ENCODE data around the gene ALOX15B. TPM values are rescaled to one million over a fixed set of nuclear protein-coding genes. Genes with fewer than 3 reads are reported as not detected.

The ALOX15B gene
- total and polyA plus RNA-seq, 10 of the 15 experiments (the other 5 are each of a cell fraction or from before 2014, with no cell fraction given) = 0.01 TPM; not detected in 9

DNA sequence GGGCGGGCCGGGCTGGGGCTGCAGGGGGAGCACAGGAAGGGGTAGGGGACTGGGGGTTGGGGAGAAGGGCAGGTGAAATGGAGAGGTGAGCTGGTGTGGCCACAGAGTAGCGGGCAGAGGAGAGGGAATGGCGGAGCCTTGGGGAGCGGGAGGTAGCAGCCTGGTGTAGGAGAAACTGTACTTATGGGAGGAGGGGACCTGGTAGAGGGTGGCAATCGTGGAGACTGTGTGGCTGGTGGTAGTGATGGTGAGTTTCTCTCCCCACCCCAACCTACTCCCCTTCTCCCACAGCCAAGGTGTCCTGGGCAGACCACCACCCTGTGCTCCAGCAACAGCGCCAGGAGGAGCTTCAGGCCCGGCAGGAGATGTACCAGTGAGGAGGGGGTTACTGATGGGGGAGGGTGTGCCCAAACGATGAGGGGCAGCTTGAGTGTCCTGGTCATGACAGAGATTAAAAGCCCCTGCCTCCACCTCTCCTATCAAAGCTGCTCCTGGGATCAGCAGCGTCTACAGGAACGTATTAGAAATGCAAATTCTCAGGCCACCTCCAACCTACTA lies 831 bp downstream of the ALOX15B start:
- no TSS peak for BruUV-seq (replicated peaks)
- 11% methylated on average over 9 of the region's 11 CpGs for WGBS (ENCODE audit: insufficient coverage, insufficient replicate concordance, low lambda C conversion rate, missing lambda C conversion rate)
- Histone ChIP-seq H3K27me3 (replicated peaks in 1 of 2; ENCODE audit: control insufficient read depth in 2 of 2, insufficient read depth in 2 of 2, low read length in 1 of 2) (no peaks in the 10 kb centered on the region; a peak in 2 of 4 replicates), H3K36me3 (ENCODE audit: control insufficient read depth in 2 of 2, insufficient read depth in 2 of 2, low read length in 1 of 2) (no peaks in the 10 kb centered on the region), H3K27ac (ENCODE audit: control insufficient read depth, insufficient read depth) (no peak overlapping the region), H3K4me1 (ENCODE audit: control insufficient read depth, insufficient read depth, low read length) (no peaks in the 10 kb centered on the region), H4K20me1 (ENCODE audit: control insufficient read depth, insufficient read depth) (no peaks in the 10 kb centered on the region), H3K4me2 (ENCODE audit: control insufficient read depth, insufficient read depth) (no peak overlapping the region), H3K79me2 (ENCODE audit: control insufficient read depth, insufficient read depth, low read length) (no peaks in the 10 kb centered on the region), H3K4me3 (no peak overlapping the region), H2AFZ (ENCODE audit: control insufficient read depth, low read depth, low read length) (no peak overlapping the region), H3K9ac (ENCODE audit: control insufficient read depth, insufficient read depth, low read length) (no peak overlapping the region), H3K9me3 (replicated peaks; ENCODE audit: control insufficient read depth, insufficient read depth, low read length) (no peaks in the 10 kb centered on the region)
- in situ Hi-C loops (cut with MboI) (loop anchor here (5.0 kb wide), 1 partner anchor 127 kb away; no protein-coding TSS in a partner anchor), intact Hi-C loops (cut with micrococcal nuclease; ENCODE audit: unreplicated experiment) (loop anchor here (2.0 to 5.0 kb wide), 3 partner anchors 127 to 297 kb away; no protein-coding TSS in a partner anchor)
- SMC1A ChIA-PET (ENCODE audit: uncharacterized antibody, unreplicated experiment) = interaction anchor here (1.3 to 1.5 kb wide), 2 partner anchors 9 to 17 kb away, joined by 3 read pairs; no protein-coding TSS in a partner anchor
- CTCF ChIA-PET = interaction anchor here (1.0 to 6.7 kb wide), 3 partner anchors 22 to 183 kb away, joined by 3 to 77 read pairs (median 39); partner anchors contain the start of gene NAA38
- RAD21 ChIA-PET (ENCODE audit: unreplicated experiment) = interaction anchor here (3.0 kb wide), 1 partner anchor 21 kb away, joined by 15 read pairs; no protein-coding TSS in a partner anchor
- POLR2A ChIA-PET = interaction anchor here (0.6 kb wide), 1 partner anchor 273 kb away, joined by 4 read pairs; no protein-coding TSS in a partner anchor
- DNase-seq (ENCODE audit: low read depth, low spot score) (no peak), FAIRE-seq (no peak), ATAC-seq (no peak)
- TF ChIP-seq JUND (IDR thresholded peaks at IDR 0.05; ENCODE audit: low read depth, low read length) (no peak), CREM (IDR thresholded peaks at IDR 0.05; ENCODE audit: low read depth) (no peak), CUX1 (IDR thresholded peaks at IDR 0.05; ENCODE audit: insufficient replicate concordance, low read depth, low read length) (no peak), IRF3 (IDR thresholded peaks at IDR 0.05) (no peak), MXI1 (IDR thresholded peaks at IDR 0.05; ENCODE audit: low read depth, low read length) (no peak), NR2C2 (IDR thresholded peaks at IDR 0.05; ENCODE audit: borderline replicate concordance, control insufficient read depth, insufficient read length, low read depth) (no peak), ZBTB11 (CRISPR knock-in tag; IDR thresholded peaks at IDR 0.05) (no peak)
